Measurements from ENCODE around the gene SMAD3.

DNA sequence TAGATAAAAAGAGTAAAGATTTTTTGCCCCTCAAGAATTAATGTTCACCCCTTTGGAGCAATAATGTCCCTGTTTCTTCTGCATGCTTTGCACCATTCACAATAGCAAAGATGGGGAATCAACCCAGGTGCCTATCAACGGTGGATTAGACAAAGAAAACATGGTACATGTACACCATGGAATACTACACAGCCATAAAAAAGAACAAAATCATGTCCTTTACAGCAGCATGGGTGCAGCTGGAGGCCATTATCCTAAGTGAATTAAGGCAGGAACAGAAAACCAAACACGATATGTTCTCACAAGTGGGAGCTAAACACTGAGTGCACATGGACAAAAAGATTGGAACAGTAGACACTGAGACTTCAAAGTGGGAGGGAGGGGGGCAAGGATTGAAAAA is 153.9 kb downstream of the SMAD3 start:
- TF ChIP-seq, protein P1, sequence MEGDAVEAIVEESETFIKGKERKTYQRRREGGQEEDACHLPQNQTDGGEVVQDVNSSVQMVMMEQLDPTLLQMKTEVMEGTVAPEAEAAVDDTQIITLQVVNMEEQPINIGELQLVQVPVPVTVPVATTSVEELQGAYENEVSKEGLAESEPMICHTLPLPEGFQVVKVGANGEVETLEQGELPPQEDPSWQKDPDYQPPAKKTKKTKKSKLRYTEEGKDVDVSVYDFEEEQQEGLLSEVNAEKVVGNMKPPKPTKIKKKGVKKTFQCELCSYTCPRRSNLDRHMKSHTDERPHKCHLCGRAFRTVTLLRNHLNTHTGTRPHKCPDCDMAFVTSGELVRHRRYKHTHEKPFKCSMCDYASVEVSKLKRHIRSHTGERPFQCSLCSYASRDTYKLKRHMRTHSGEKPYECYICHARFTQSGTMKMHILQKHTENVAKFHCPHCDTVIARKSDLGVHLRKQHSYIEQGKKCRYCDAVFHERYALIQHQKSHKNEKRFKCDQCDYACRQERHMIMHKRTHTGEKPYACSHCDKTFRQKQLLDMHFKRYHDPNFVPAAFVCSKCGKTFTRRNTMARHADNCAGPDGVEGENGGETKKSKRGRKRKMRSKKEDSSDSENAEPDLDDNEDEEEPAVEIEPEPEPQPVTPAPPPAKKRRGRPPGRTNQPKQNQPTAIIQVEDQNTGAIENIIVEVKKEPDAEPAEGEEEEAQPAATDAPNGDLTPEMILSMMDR (IDR thresholded peaks at IDR 0.05): no peak
- TF ChIP-seq POLR2A (IDR thresholded peaks at IDR 0.05): no peak
